ENCODE data around the gene DEPDC4. TPM values are rescaled to one million over a fixed set of nuclear protein-coding genes. Genes with fewer than 3 reads are reported as not detected.
A peak's percentile ranks its signal among the peaks of the same experiment; 100 is the strongest.

Gene DEPDC4
- total and polyA plus RNA-seq, 2 of the 13 experiments (the other 11 are each of a cell fraction or from before 2014, with no cell fraction given), result 2.2 to 5.7 TPM

- TF ChIP-seq ZHX2 (IDR thresholded peaks at IDR 0.05; ENCODE audit: low read depth), result peak; percentile 65; the same call in 1 of the 2 replicates
- TF ChIP-seq ZHX2 (CRISPR knock-in tag; IDR thresholded peaks at IDR 0.05; ENCODE audit: borderline replicate concordance), result 0 out of 2 replicates have a peak, but pooled peaks have one; percentile 30
- no peak for TF ChIP-seq SCMH1 (CRISPR knock-in tag; IDR thresholded peaks at IDR 0.05; ENCODE audit: borderline replicate concordance)
- TF ChIP-seq XBP1 (CRISPR knock-in tag; IDR thresholded peaks at IDR 0.05), result no peak
- TF ChIP-seq KAT7 (CRISPR knock-in tag; IDR thresholded peaks at IDR 0.05; ENCODE audit: borderline replicate concordance), result 0 out of 2 replicates have a peak, but pooled peaks have one; percentile 47
- peak; percentile 86 for TF ChIP-seq POLR2G (IDR thresholded peaks at IDR 0.05; ENCODE audit: low read depth, low read length)
- TF ChIP-seq NFIC (IDR thresholded peaks at IDR 0.05; ENCODE audit: low read length), result peak; percentile 22; the same call in 1 of the 2 replicates
- peak; percentile 54 for TF ChIP-seq PATZ1 (CRISPR knock-in tag; IDR thresholded peaks at IDR 0.05)
- no peak for TF ChIP-seq ZNF138 (CRISPR knock-in tag; IDR thresholded peaks at IDR 0.05; ENCODE audit: low read depth)
- TF ChIP-seq SMAD3 (CRISPR knock-in tag; IDR thresholded peaks at IDR 0.05), result peak; percentile 80
- no peak for TF ChIP-seq PAX8 (CRISPR knock-in tag; IDR thresholded peaks at IDR 0.05; ENCODE audit: borderline replicate concordance)
- TF ChIP-seq HMG20B (CRISPR knock-in tag; conservative IDR thresholded peaks at IDR 0.05), result 0 out of 2 replicates have a peak, but pooled peaks have one; percentile 25
- TF ChIP-seq HNF1A (IDR thresholded peaks at IDR 0.05; ENCODE audit: low read depth), result peak; percentile 42; the same call in 1 of the 2 replicates
- TF ChIP-seq HNF1A (CRISPR knock-in tag; IDR thresholded peaks at IDR 0.05; ENCODE audit: borderline replicate concordance), result no peak
- peak; percentile 10; the same call in 1 of the 2 replicates for TF ChIP-seq ZNF430 (CRISPR knock-in tag; IDR thresholded peaks at IDR 0.05)
- TF ChIP-seq DMAP1 (CRISPR knock-in tag; IDR thresholded peaks at IDR 0.05), result peak; percentile 72; the same call in 1 of the 2 replicates
- TF ChIP-seq YY1 (IDR thresholded peaks at IDR 0.05; ENCODE audit: insufficient read depth, insufficient replicate concordance, low read depth, low read length), result peak; percentile 50
- peak; percentile 73; the same call in 1 of the 2 replicates for TF ChIP-seq ZNF264 (CRISPR knock-in tag; IDR thresholded peaks at IDR 0.05)
These were observed 66.3 kb downstream of the DEPDC4 start, which contains the start of gene ACTR6 (continued) for GRCh38 chr12:100200463-100201181.
